MM.1S (cell line): ENCODE results near the gene RNPEP.
"Not testable (repeated sequence)": the region's sequence is repeated elsewhere in the genome, so short reads cannot be mapped to it uniquely, and the experiment has no call there.

Source experiments
- DNase-seq: peaks from one replicate; pipeline ENCODE4 v3.0.0-alpha.2; 2015
- H2AFZ ChIP-seq: fragments of 300-600 bp; sonication (generic); 2 replicates; pipeline ENCODE4 v1.6.0; 2016; ENCODE audit warnings: antibody characterized with exemption, low read length
- H3F3A ChIP-seq: fragments of 300-600 bp; sonication (generic); 2 replicates; pipeline ENCODE4 v1.6.1; 2016; ENCODE audit warnings: mild to moderate bottlenecking, antibody characterized with exemption, low read length, moderate library complexity, mixed read lengths; ENCODE audit not compliant: insufficient read depth
- H3K27ac ChIP-seq: fragments of 300-600 bp; sonication (generic); 2 replicates; pipeline ENCODE4 v1.5.1; 2016; ENCODE audit warnings: mild to moderate bottlenecking, low read length
- H3K27me3 ChIP-seq: fragments of 300-600 bp; sonication (generic); replicated peaks from 2 replicates; pipeline ENCODE4 v1.6.0; 2016; ENCODE audit warnings: low read length; ENCODE audit not compliant: insufficient read depth
- H3K36me3 ChIP-seq: fragments of 300-600 bp; sonication (generic); replicated peaks from 2 replicates; pipeline ENCODE4 v1.6.1; 2016; ENCODE audit warnings: mild to moderate bottlenecking, low read length, mixed read lengths; ENCODE audit not compliant: insufficient read depth
- H3K4me1 ChIP-seq: fragments of 300-600 bp; sonication (generic); 2 replicates; pipeline ENCODE4 v1.6.1; 2016; ENCODE audit warnings: low read length, mixed read lengths
- H3K4me2 ChIP-seq: fragments of 300-600 bp; sonication (generic); 2 replicates; pipeline ENCODE4 v1.6.0; 2016; ENCODE audit warnings: low read depth, low read length
- H3K4me3 ChIP-seq: fragments of 300-600 bp; sonication (generic); 2 replicates; pipeline ENCODE4 v1.5.1; 2016; ENCODE audit warnings: low read length, mixed read lengths
- H3K79me2 ChIP-seq: fragments of 300-600 bp; sonication (generic); 2 replicates; pipeline ENCODE4 v1.6.1; 2016; ENCODE audit warnings: mixed run types, low read length, mixed read lengths
- H3K9ac ChIP-seq: fragments of 300-600 bp; sonication (generic); 2 replicates; pipeline ENCODE4 v1.6.1; 2016; ENCODE audit warnings: low read length, mixed read lengths
- H3K9me2 ChIP-seq: fragments of 300-600 bp; sonication (generic); replicated peaks from 2 replicates; pipeline ENCODE4 v1.6.1; 2016; ENCODE audit warnings: mild to moderate bottlenecking, low read length, mixed read lengths; ENCODE audit not compliant: insufficient read depth
- H3K9me3 ChIP-seq: fragments of 300-600 bp; sonication (generic); replicated peaks from 2 replicates; pipeline ENCODE4 v1.6.1; 2016; ENCODE audit warnings: mild to moderate bottlenecking, low read length, mixed read lengths; ENCODE audit not compliant: insufficient read depth
- H4K20me1 ChIP-seq: fragments of 300-600 bp; sonication (generic); 2 replicates; pipeline ENCODE4 v1.6.1; 2016; ENCODE audit warnings: mild to moderate bottlenecking, low read length, moderate library complexity, mixed read lengths; ENCODE audit not compliant: insufficient read depth
- EZH2 ChIP-seq: fragments of 300-600 bp; sonication (generic); optimal IDR thresholded peaks from 2 replicates; pipeline ENCODE3; 2017; ENCODE audit warnings: low read depth, mild to moderate bottlenecking, antibody characterized with exemption, low read length, mixed read lengths
- EZH2phosphoT487 ChIP-seq: fragments of 300-600 bp; sonication (generic); IDR thresholded peaks from 2 replicates; pipeline ENCODE4 v1.6.1; 2018; ENCODE audit warnings: antibody characterized with exemption, low read length
- TF ChIP-seq, protein P1 (sequence below): fragments of 300-600 bp; sonication (generic); IDR thresholded peaks from 2 replicates; pipeline ENCODE4 v1.5.1; 2016; ENCODE audit warnings: antibody characterized with exemption, low read length, mixed read lengths

Gene RNPEP

DNA sequence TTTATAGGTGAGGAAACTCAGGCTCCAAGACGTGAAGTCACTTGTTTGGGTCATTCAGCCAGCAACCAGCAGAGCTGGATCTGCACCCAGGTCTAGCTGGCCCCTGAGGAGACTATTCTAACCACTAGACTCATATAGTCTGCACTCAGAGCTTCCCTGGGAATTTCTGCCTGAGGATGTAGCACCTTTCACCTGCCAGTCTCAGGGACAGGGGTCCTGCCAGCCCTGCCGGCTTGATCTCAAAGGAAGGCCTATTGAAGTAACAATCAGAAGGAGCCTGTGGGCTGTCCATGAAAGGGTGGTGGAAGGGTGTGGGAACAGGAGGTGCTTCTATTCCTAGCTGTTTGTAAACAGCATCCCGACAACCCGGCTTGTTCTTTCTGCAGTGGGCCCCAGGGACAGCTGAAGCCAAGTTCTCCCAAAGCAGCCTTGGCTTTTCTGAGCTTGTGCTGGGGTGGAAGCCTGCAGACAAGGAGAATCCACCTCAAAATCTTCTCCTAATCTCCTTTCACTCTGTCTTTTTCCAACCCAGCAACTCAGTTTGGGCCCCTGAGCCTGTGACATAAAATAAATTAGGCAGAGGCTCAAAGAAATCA, 43.9 kb upstream of the RNPEP start:
- Histone ChIP-seq H3K79me2 (no peaks in the 10 kb centered on the region), H3K4me3 (no peak overlapping the region), H3F3A (no peaks in the 10 kb centered on the region), H4K20me1 (no peaks in the 10 kb centered on the region), H3K9ac (no peak overlapping the region), H3K27ac (no peak overlapping the region), H3K4me2 (no peak overlapping the region), H3K36me3 (no peaks in the 10 kb centered on the region), H3K4me1 (no peaks in the 10 kb centered on the region), H3K9me3 (no peaks in the 10 kb centered on the region), H2AFZ (no peak overlapping the region), H3K27me3 (no peaks in the 10 kb centered on the region), H3K9me2 (no peaks in the 10 kb centered on the region)
- no peak for TF ChIP-seq EZH2
- no peak for TF ChIP-seq EZH2phosphoT487
- TF ChIP-seq, protein P1, sequence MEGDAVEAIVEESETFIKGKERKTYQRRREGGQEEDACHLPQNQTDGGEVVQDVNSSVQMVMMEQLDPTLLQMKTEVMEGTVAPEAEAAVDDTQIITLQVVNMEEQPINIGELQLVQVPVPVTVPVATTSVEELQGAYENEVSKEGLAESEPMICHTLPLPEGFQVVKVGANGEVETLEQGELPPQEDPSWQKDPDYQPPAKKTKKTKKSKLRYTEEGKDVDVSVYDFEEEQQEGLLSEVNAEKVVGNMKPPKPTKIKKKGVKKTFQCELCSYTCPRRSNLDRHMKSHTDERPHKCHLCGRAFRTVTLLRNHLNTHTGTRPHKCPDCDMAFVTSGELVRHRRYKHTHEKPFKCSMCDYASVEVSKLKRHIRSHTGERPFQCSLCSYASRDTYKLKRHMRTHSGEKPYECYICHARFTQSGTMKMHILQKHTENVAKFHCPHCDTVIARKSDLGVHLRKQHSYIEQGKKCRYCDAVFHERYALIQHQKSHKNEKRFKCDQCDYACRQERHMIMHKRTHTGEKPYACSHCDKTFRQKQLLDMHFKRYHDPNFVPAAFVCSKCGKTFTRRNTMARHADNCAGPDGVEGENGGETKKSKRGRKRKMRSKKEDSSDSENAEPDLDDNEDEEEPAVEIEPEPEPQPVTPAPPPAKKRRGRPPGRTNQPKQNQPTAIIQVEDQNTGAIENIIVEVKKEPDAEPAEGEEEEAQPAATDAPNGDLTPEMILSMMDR = no peak
- no peak for DNase-seq

- Histone ChIP-seq H3K4me2 (no peak overlapping the region), H3K27me3 (no peaks in the 10 kb centered on the region), H3K79me2 (no peaks in the 10 kb centered on the region), H3F3A (no peaks in the 10 kb centered on the region), H3K9me3 (no peaks in the 10 kb centered on the region), H3K9ac (no peak overlapping the region), H3K9me2 (no peaks in the 10 kb centered on the region), H4K20me1 (no peaks in the 10 kb centered on the region), H3K36me3 (no peaks in the 10 kb centered on the region), H3K4me1 (no peaks in the 10 kb centered on the region), H2AFZ (no peak overlapping the region), H3K27ac (no peak overlapping the region), H3K4me3 (no peak overlapping the region)
- no peak for DNase-seq
- TF ChIP-seq EZH2phosphoT487 (no peak), EZH2 (no peak)
- TF ChIP-seq, protein P1 = no peak
Measured at GRCh38 chr1:201939148-201939547, 43.3 kb upstream of the RNPEP start.

DNA sequence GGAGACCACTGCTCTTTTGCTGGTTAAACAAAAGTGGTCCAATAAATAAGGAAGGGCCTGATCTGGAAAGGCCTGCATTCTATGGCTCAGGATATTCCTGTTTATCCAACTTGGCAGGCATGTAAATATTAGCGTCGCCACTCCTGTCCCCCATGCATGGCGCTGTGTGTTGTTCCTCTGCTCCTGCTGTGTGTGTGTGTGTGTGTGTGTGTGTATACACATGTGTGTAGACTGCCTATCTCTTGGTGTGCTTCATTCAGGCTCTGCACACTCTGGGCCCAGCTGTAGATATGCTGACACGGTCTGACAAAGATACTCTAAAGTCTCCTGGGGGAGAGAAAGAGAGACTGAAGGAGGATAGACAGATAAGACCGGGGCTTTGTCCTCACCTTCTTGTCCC, 42.9 kb upstream of the RNPEP start:
- Histone ChIP-seq H3K4me1 (no peaks in the 10 kb centered on the region), H3K79me2 (no peaks in the 10 kb centered on the region), H3K4me3 (no peak overlapping the region), H3K27ac (no peak overlapping the region), H3K27me3 (no peaks in the 10 kb centered on the region), H3K4me2 (no peak overlapping the region), H4K20me1 (no peaks in the 10 kb centered on the region), H2AFZ (no peak overlapping the region), H3F3A (no peaks in the 10 kb centered on the region), H3K9ac (no peak overlapping the region), H3K9me2 (no peaks in the 10 kb centered on the region), H3K9me3 (no peaks in the 10 kb centered on the region), H3K36me3 (no peaks in the 10 kb centered on the region)
- no peak for DNase-seq
- TF ChIP-seq EZH2phosphoT487 = no peak
- TF ChIP-seq EZH2 = no peak
- TF ChIP-seq, protein P1 = no peak

GRCh38 chr1:201940316-201940715, 42.1 kb upstream of the RNPEP start:
- not testable (repeated sequence) for H3K36me3 ChIP-seq, H3K9me2 ChIP-seq, H3K79me2 ChIP-seq, H4K20me1 ChIP-seq, H3K4me3 ChIP-seq, H3K4me2 ChIP-seq, H3K9ac ChIP-seq, H3F3A ChIP-seq, H3K27ac ChIP-seq, DNase-seq, H3K4me1 ChIP-seq, H2AFZ ChIP-seq, H3K27me3 ChIP-seq, H3K9me3 ChIP-seq
